ENCODE measurements around the gene LAMC2.

- no peak for TF ChIP-seq CTCF (IDR thresholded peaks at IDR 0.05)
- TF ChIP-seq EZH2 (IDR thresholded peaks at IDR 0.05) = no peak
- no peak for TF ChIP-seq EZH2phosphoT487 (IDR thresholded peaks at IDR 0.05)
Observed at GRCh38 chr1:183194527-183195141, 8.6 kb downstream of the LAMC2 start.

Data from neural progenitor cell (in vitro differentiated cells).